Loucy (cell line): ENCODE results near the gene GAS7.
A peak's percentile ranks its signal among the peaks of the same experiment; 100 is the strongest.

Experiments
- H2AFZ ChIP-seq: fragments of 200-600 bp; sonication (generic); 2 replicates; pipeline ENCODE4 v1.6.0; 2016; ENCODE audit warnings: antibody characterized with exemption, mild to moderate bottlenecking, low read length, moderate library complexity
- H3F3A ChIP-seq: fragments of 200-600 bp; 2 replicates; pipeline ENCODE4 v1.6.0; 2016; ENCODE audit warnings: antibody characterized with exemption, low read depth, mild to moderate bottlenecking
- H3K27me3 ChIP-seq: fragments of 200-600 bp; sonication (generic); 2 replicates; pipeline ENCODE4 v1.6.1; 2014; ENCODE audit warnings: low read length, mild to moderate bottlenecking; ENCODE audit not compliant: insufficient read depth, poor library complexity, severe bottlenecking
- H3K36me3 ChIP-seq: fragments of 200-600 bp; sonication (generic); 2 replicates; pipeline ENCODE4 v1.6.1; 2016; ENCODE audit warnings: low read length; ENCODE audit not compliant: insufficient read depth
- H3K4me1 ChIP-seq: fragments of 200-600 bp; sonication (generic); 2 replicates; pipeline ENCODE4 v1.5.1; 2014; ENCODE audit warnings: low read length, mild to moderate bottlenecking; ENCODE audit not compliant: insufficient read depth, poor library complexity, severe bottlenecking
- H3K4me2 ChIP-seq: fragments of 200-600 bp; sonication (generic); 2 replicates; pipeline ENCODE4 v1.6.0; 2014; ENCODE audit warnings: antibody characterized with exemption, low read length, low read depth, mild to moderate bottlenecking; ENCODE audit not compliant: poor library complexity, severe bottlenecking
- H3K4me3 ChIP-seq: fragments of 200-600 bp; sonication (generic); 2 replicates; pipeline ENCODE4 v1.5.1; 2014; ENCODE audit warnings: low read length, mild to moderate bottlenecking, mixed read lengths; ENCODE audit not compliant: poor library complexity, severe bottlenecking
- H3K79me2 ChIP-seq: fragments of 200-600 bp; sonication (generic); 2 replicates; pipeline ENCODE4 v1.6.1; 2014; ENCODE audit warnings: low read length; ENCODE audit not compliant: insufficient read depth
- H3K9ac ChIP-seq: fragments of 200-600 bp; sonication (generic); 2 replicates; pipeline ENCODE4 v1.6.0; 2014; ENCODE audit warnings: mild to moderate bottlenecking, low read depth, low read length, moderate library complexity; ENCODE audit not compliant: poor library complexity, severe bottlenecking
- H3K9me2 ChIP-seq: fragments of 200-600 bp; sonication (generic); replicated peaks from 2 replicates; pipeline ENCODE4 v1.6.1; 2016; ENCODE audit warnings: low read depth, low read length, mixed read lengths
- H3K9me3 ChIP-seq: fragments of 200-600 bp; sonication (generic); 2 replicates; pipeline ENCODE4 v1.6.1; 2014; ENCODE audit warnings: mild to moderate bottlenecking, antibody characterized with exemption, low read length, low read depth; ENCODE audit not compliant: insufficient read depth
- H4K20me1 ChIP-seq: fragments of 200-600 bp; sonication (generic); 2 replicates; pipeline ENCODE4 v1.6.0; 2014; ENCODE audit warnings: antibody characterized with exemption, low read length, mild to moderate bottlenecking; ENCODE audit not compliant: insufficient read depth, poor library complexity, severe bottlenecking
- EZH2phosphoT487 ChIP-seq: fragments of 200-600 bp; IDR thresholded peaks from 2 replicates; pipeline ENCODE4 v1.6.1; 2018; ENCODE audit warnings: antibody characterized with exemption, mild to moderate bottlenecking, moderate library complexity, borderline replicate concordance
- TF ChIP-seq, protein P1 (sequence below): fragments of 200-600 bp; sonication (generic); conservative IDR thresholded peaks from 2 replicates; pipeline ENCODE4 v1.5.1; 2014; ENCODE audit warnings: mild to moderate bottlenecking, antibody characterized with exemption, low read length

Gene GAS7

GRCh38 chr17:10177131-10177912 is 21.1 kb downstream of the GAS7 start:
- H4K20me1 ChIP-seq: peaks cover 14% of the 10 kb centered on the region
- H3K4me2 ChIP-seq: no peak overlapping the region
- H3K27me3 ChIP-seq: no peaks in the 10 kb centered on the region
- H3K79me2 ChIP-seq: peaks cover 95% of the 10 kb centered on the region
- TF ChIP-seq, protein P1, sequence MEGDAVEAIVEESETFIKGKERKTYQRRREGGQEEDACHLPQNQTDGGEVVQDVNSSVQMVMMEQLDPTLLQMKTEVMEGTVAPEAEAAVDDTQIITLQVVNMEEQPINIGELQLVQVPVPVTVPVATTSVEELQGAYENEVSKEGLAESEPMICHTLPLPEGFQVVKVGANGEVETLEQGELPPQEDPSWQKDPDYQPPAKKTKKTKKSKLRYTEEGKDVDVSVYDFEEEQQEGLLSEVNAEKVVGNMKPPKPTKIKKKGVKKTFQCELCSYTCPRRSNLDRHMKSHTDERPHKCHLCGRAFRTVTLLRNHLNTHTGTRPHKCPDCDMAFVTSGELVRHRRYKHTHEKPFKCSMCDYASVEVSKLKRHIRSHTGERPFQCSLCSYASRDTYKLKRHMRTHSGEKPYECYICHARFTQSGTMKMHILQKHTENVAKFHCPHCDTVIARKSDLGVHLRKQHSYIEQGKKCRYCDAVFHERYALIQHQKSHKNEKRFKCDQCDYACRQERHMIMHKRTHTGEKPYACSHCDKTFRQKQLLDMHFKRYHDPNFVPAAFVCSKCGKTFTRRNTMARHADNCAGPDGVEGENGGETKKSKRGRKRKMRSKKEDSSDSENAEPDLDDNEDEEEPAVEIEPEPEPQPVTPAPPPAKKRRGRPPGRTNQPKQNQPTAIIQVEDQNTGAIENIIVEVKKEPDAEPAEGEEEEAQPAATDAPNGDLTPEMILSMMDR: no peak
- TF ChIP-seq EZH2phosphoT487: no peak
- no peak overlapping the region for H3K4me3 ChIP-seq
- H3K9me3 ChIP-seq: no peaks in the 10 kb centered on the region
- H3K36me3 ChIP-seq: no peaks in the 10 kb centered on the region
- peaks cover 19% of the 10 kb centered on the region for H3K4me1 ChIP-seq
- no peak overlapping the region for H3K9ac ChIP-seq
- no peaks in the 10 kb centered on the region for H3K9me2 ChIP-seq
- no peaks in the 10 kb centered on the region for H3F3A ChIP-seq
- H2AFZ ChIP-seq: no peak overlapping the region

GRCh38 chr17:10173913-10174312 is 24.5 kb downstream of the GAS7 start:
- H3K79me2 ChIP-seq: peaks cover 96% of the 10 kb centered on the region
- peaks cover 47% of the 10 kb centered on the region for H3K4me1 ChIP-seq
- H3K36me3 ChIP-seq: no peaks in the 10 kb centered on the region
- H3K4me3 ChIP-seq: no peak overlapping the region
- H3F3A ChIP-seq: no peaks in the 10 kb centered on the region
- no peaks in the 10 kb centered on the region for H3K9me2 ChIP-seq
- no peak overlapping the region for H3K9ac ChIP-seq
- H3K9me3 ChIP-seq: no peaks in the 10 kb centered on the region
- H4K20me1 ChIP-seq: peaks cover 11% of the 10 kb centered on the region
- H3K4me2 ChIP-seq: no peak overlapping the region
- H3K27me3 ChIP-seq: no peaks in the 10 kb centered on the region
- H2AFZ ChIP-seq: no peak overlapping the region
- TF ChIP-seq, protein P1: no peak
- no peak for TF ChIP-seq EZH2phosphoT487

- no peak overlapping the region for H3K9ac ChIP-seq
- H3K79me2 ChIP-seq: peaks cover 94% of the 10 kb centered on the region
- peak overlapping the region; percentile 48 for H3K4me3 ChIP-seq
- no peaks in the 10 kb centered on the region for H3F3A ChIP-seq
- H3K4me1 ChIP-seq: peaks cover 40% of the 10 kb centered on the region
- peak overlapping the region; percentile 64 for H3K4me2 ChIP-seq
- no peaks in the 10 kb centered on the region for H3K36me3 ChIP-seq
- TF ChIP-seq EZH2phosphoT487: no peak
- TF ChIP-seq, protein P1: no peak
- no peaks in the 10 kb centered on the region for H3K9me3 ChIP-seq
- no peaks in the 10 kb centered on the region for H3K27me3 ChIP-seq
- H2AFZ ChIP-seq: no peak overlapping the region
- no peaks in the 10 kb centered on the region for H3K9me2 ChIP-seq
- H4K20me1 ChIP-seq: peaks cover 8% of the 10 kb centered on the region
Observed at GRCh38 chr17:10172778-10173177, 25.6 kb downstream of the GAS7 start.
